PC-9 (cell line): Measurements from ENCODE around the gene MICAL3. TPM values are rescaled to one million over a fixed set of nuclear protein-coding genes. Genes with fewer than 3 reads are reported as not detected.

Experiments used
- BruUV-seq: library from RNA; stranded (reverse); fragments of 400-500 nt; replicated peaks from 2 replicates; lab custom pipeline; 2021; lab: Mats Ljungman, UMichigan
- CTCF ChIA-PET: fragments of 300-600 bp; sonication (Branson Sonifier 250); formaldehyde crosslinking; loops from one replicate; lab custom pipeline; 2022; ENCODE audit warnings: antibody characterized with exemption; lab: Charles Lee
- POLR2A ChIA-PET: fragments of 300-600 bp; sonication (Branson Sonifier 250); formaldehyde crosslinking; loops from one replicate; lab custom pipeline; 2022; ENCODE audit warnings: antibody characterized with exemption; ENCODE audit not compliant: unreplicated experiment; lab: Charles Lee
- DNase-seq, 2 experiments: peaks; one replicate each; pipeline versions ENCODE4 v3.0.0 to v3.0.0-alpha.2; 2015 to 2022; ENCODE audit warnings: mixed read lengths in 1 of 2
- H2AFZ ChIP-seq: fragments of 200-600 bp; sonication (generic); 2 replicates; pipeline ENCODE4 v1.8.1; 2017; ENCODE audit warnings: antibody characterized with exemption
- H3F3A ChIP-seq: fragments of 200-600 bp; sonication (generic); 2 replicates; pipeline ENCODE4 v1.8.1; 2017; ENCODE audit warnings: antibody characterized with exemption, mild to moderate bottlenecking, low read depth; ENCODE audit not compliant: insufficient read depth
- H3K27ac ChIP-seq: fragments of 200-600 bp; sonication (generic); 2 replicates; pipeline ENCODE4 v1.6.1; 2016; ENCODE audit warnings: mixed run types
- H3K27me3 ChIP-seq: fragments of 200-600 bp; sonication (generic); 2 replicates; pipeline ENCODE4 v1.6.1; 2016; ENCODE audit warnings: low read depth, mixed run types; ENCODE audit not compliant: insufficient read depth
- H3K36me3 ChIP-seq: fragments of 200-600 bp; sonication (generic); 2 replicates; pipeline ENCODE4 v1.6.1; 2016; ENCODE audit warnings: low read depth, mixed run types
- H3K4me1 ChIP-seq: fragments of 200-600 bp; sonication (generic); replicated peaks from 2 replicates; pipeline ENCODE4 v1.6.1; 2016; ENCODE audit warnings: mixed run types; ENCODE audit not compliant: insufficient read depth
- H3K4me2 ChIP-seq: fragments of 200-600 bp; sonication (generic); 2 replicates; pipeline ENCODE4 v1.6.1; 2017; ENCODE audit warnings: mixed run types
- H3K4me3 ChIP-seq: fragments of 200-600 bp; sonication (generic); 2 replicates; pipeline ENCODE4 v1.6.1; 2016; ENCODE audit warnings: mixed run types
- H3K79me2 ChIP-seq: fragments of 200-600 bp; sonication (generic); 2 replicates; pipeline ENCODE4 v1.6.1; 2017; ENCODE audit warnings: low read depth, mixed run types
- H3K9me2 ChIP-seq: fragments of 200-600 bp; sonication (generic); 2 replicates; pipeline ENCODE4 v1.8.1; 2017; ENCODE audit warnings: mild to moderate bottlenecking; ENCODE audit not compliant: insufficient read depth
- H3K9me3 ChIP-seq: fragments of 200-600 bp; sonication (generic); 2 replicates; pipeline ENCODE4 v1.8.1; 2016; ENCODE audit warnings: low read depth; ENCODE audit not compliant: insufficient read depth
- H4K20me1 ChIP-seq: fragments of 200-600 bp; sonication (generic); 2 replicates; pipeline ENCODE4 v1.8.1; 2017; ENCODE audit not compliant: insufficient read depth
- EZH2 ChIP-seq: fragments of 200-600 bp; sonication (generic); IDR thresholded peaks from 2 replicates; pipeline ENCODE4 v1.8.0; 2017; ENCODE audit warnings: antibody characterized with exemption, low read depth
- intact Hi-C: fragments of 100-400 bp; cut with micrococcal nuclease; formaldehyde crosslinking; loops from one replicate; pipeline ENCODE4 v1.10.0; 2022; ENCODE audit not compliant: unreplicated experiment
- total RNA-seq: library from RNA; stranded (reverse); gene quantifications from 2 replicates; pipeline ENCODE4 v1.2.3, GENCODE V29; 2021
- TF ChIP-seq, protein P1 (sequence below): fragments of 200-600 bp; sonication (generic); conservative IDR thresholded peaks from 2 replicates; pipeline ENCODE4 v1.6.1; 2017; ENCODE audit warnings: mixed run types, antibody characterized with exemption, mild to moderate bottlenecking, moderate library complexity

The MICAL3 gene
- total RNA-seq, 1 experiment from 2014 or later = 27.4 TPM

DNA sequence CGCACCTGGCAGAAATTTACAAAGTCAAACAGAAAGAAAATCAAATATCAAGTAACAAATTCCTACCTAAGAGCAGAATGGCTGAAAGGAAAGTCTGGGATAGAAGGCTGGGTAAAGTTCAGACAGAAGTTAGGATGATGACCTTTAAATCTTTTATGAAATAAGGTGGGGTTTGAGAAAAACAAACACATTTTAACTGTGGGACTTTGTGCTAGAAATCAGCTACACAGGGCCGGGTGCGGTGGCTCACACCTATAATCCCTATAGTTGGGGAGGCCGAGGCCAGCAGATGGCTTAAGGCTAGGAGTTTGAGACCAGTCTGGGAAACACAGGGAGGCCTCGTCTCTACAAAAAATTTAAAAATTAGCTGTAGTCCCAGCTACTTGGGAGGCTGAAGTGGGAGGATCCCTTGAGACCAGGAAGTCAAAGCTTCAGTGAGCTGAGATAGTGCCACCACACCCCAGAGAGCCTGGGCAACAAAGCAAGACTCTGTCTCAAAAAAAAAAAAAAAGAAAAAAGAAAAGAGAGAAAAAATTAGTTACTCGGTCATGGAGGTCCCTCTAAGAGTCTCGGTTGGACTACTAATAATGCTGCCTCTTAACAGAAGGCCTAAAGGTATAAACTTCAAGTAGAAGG, 130.3 kb downstream of the MICAL3 start:
- no peak for TF ChIP-seq EZH2
- TF ChIP-seq, protein P1, sequence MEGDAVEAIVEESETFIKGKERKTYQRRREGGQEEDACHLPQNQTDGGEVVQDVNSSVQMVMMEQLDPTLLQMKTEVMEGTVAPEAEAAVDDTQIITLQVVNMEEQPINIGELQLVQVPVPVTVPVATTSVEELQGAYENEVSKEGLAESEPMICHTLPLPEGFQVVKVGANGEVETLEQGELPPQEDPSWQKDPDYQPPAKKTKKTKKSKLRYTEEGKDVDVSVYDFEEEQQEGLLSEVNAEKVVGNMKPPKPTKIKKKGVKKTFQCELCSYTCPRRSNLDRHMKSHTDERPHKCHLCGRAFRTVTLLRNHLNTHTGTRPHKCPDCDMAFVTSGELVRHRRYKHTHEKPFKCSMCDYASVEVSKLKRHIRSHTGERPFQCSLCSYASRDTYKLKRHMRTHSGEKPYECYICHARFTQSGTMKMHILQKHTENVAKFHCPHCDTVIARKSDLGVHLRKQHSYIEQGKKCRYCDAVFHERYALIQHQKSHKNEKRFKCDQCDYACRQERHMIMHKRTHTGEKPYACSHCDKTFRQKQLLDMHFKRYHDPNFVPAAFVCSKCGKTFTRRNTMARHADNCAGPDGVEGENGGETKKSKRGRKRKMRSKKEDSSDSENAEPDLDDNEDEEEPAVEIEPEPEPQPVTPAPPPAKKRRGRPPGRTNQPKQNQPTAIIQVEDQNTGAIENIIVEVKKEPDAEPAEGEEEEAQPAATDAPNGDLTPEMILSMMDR = no peak
- H3K27me3 ChIP-seq = no peaks in the 10 kb centered on the region
- intact Hi-C loops = no loop called here
- H3K36me3 ChIP-seq = 0 out of 2 replicates have a peak, but pooled peaks cover 3% of the 10 kb centered on the region
- no peak overlapping the region for H2AFZ ChIP-seq
- no peaks in the 10 kb centered on the region for H3K4me1 ChIP-seq
- H3K27ac ChIP-seq = no peak overlapping the region
- no TSS peak for BruUV-seq
- H3K4me3 ChIP-seq = no peak overlapping the region
- H3K4me2 ChIP-seq = no peak overlapping the region
- H3F3A ChIP-seq = no peaks in the 10 kb centered on the region
- CTCF ChIA-PET = no interaction called here
- H3K9me3 ChIP-seq = no peaks in the 10 kb centered on the region
- POLR2A ChIA-PET = no interaction called here
- no peaks in the 10 kb centered on the region for H4K20me1 ChIP-seq
- no peaks in the 10 kb centered on the region for H3K79me2 ChIP-seq
- H3K9me2 ChIP-seq = no peaks in the 10 kb centered on the region
- no peak for DNase-seq

DNA sequence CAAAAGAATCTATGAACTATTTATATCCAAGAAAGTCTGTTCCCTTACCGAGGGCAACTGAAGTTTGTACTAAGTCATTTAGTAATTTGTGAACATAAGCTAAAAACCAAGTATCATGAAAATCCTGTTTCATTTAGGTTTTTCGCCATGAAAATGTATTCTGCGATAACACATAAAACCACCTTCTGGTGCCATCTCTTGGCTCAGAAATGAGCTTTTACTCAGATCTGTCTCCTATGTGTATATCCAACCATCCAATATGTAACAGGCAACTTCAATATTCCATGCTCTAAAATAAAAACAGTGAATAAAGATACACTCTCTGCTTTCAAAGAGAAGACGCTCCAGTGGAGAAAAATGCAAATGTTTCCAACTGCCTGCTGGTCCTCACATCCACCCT, 132.0 kb downstream of the MICAL3 start:
- TF ChIP-seq EZH2 = no peak
- TF ChIP-seq, protein P1 = no peak
- Histone ChIP-seq H3K27me3 (no peaks in the 10 kb centered on the region), H4K20me1 (no peaks in the 10 kb centered on the region), H3K9me3 (no peaks in the 10 kb centered on the region), H3K9me2 (no peaks in the 10 kb centered on the region), H2AFZ (no peak overlapping the region), H3K4me3 (no peak overlapping the region), H3F3A (no peaks in the 10 kb centered on the region), H3K4me2 (no peak overlapping the region), H3K79me2 (no peaks in the 10 kb centered on the region), H3K27ac (no peak overlapping the region), H3K4me1 (no peaks in the 10 kb centered on the region), H3K36me3 (0 out of 2 replicates have a peak, but pooled peaks cover 3% of the 10 kb centered on the region)
- ChIA-PET CTCF (no interaction called here), POLR2A (no interaction called here)
- intact Hi-C loops = no loop called here
- no peak for DNase-seq
- BruUV-seq = no TSS peak

DNA sequence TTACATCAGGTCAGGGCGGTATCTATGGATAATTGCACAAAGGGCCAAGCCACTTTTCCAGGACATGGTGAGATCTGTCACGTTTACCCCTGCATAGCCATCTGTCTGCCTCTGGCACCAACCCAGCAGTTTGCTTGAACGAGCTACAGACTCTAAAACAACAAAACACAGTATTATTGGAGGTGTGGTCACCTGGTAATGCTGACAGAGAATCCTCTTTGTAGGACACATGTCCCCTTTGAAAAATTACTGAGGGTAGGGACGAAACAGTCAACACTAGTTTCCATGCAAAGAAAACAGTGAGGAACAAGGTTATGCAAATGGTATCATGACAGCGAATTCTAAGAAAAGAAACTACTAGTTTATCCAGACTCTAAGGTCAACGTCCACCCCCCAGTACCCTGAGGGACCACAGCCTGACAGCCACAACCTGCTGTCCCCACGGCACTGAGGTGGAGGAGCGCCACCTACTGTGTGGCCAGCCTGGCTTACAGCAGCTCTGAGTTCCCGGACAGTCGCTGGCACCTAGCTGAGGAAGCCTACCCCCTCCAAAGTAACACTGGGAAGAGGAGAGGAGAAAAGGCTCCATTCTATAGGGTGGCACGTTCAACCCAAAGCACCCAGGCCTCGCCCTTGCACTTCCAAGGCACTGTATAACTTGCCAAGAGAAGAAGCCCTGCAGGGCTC, 132.7 kb downstream of the MICAL3 start:
- H2AFZ ChIP-seq = no peak overlapping the region
- H3K79me2 ChIP-seq = no peaks in the 10 kb centered on the region
- ChIA-PET CTCF (no interaction called here), POLR2A (interaction anchor here (0.6 kb wide), 1 partner anchor 22 kb away, joined by 3 read pairs; no protein-coding TSS in a partner anchor)
- H3K4me2 ChIP-seq = no peak overlapping the region
- BruUV-seq = no TSS peak
- no peaks in the 10 kb centered on the region for H3K27me3 ChIP-seq
- H3K9me3 ChIP-seq = no peaks in the 10 kb centered on the region
- H3K9me2 ChIP-seq = no peaks in the 10 kb centered on the region
- no peaks in the 10 kb centered on the region for H3F3A ChIP-seq
- TF ChIP-seq, protein P1 = no peak; the same call in 1 of the 2 replicates
- TF ChIP-seq EZH2 = no peak
- no peak for DNase-seq
- no peaks in the 10 kb centered on the region for H4K20me1 ChIP-seq
- no peaks in the 10 kb centered on the region for H3K4me1 ChIP-seq
- no peak overlapping the region for H3K4me3 ChIP-seq
- intact Hi-C loops = no loop called here
- 0 out of 2 replicates have a peak, but pooled peaks cover 3% of the 10 kb centered on the region for H3K36me3 ChIP-seq
- H3K27ac ChIP-seq = no peak overlapping the region
